HepG2 (cell line): Measurements from ENCODE around the gene NFYC. TPM values are rescaled to one million over a fixed set of nuclear protein-coding genes. Genes with fewer than 3 reads are reported as not detected.

Experiments
- AGO1 ChIP-seq: fragments of 200-400 bp; formaldehyde crosslinking; IDR thresholded peaks from 2 replicates; pipeline ENCODE4 v1.6.1; 2017; ENCODE audit warnings: mild to moderate bottlenecking, low read depth, low read length, moderate library complexity; ENCODE audit not compliant: poor library complexity, severe bottlenecking
- AHR ChIP-seq: IDR thresholded peaks from 2 replicates; pipeline ENCODE4 v1.6.1; 2018; ENCODE audit warnings: missing genetic modification reagents, missing compliant biosample characterization
- ATAD3A ChIP-seq: sonication (generic); formaldehyde crosslinking; IDR thresholded peaks from 2 replicates; pipeline ENCODE4 v1.4.0; 2020; ENCODE audit warnings: missing genetic modification reagents
- FOXC1 ChIP-seq: sonication (generic); formaldehyde crosslinking; IDR thresholded peaks from 2 replicates; pipeline ENCODE4 v1.8.0; 2022; ENCODE audit warnings: mild to moderate bottlenecking, missing genetic modification reagents, borderline replicate concordance
- KDM5B ChIP-seq: sonication (generic); formaldehyde crosslinking; IDR thresholded peaks from 2 replicates; pipeline ENCODE4 v1.4.0; 2020; ENCODE audit warnings: missing genetic modification reagents, mild to moderate bottlenecking, borderline replicate concordance
- KLF6 ChIP-seq: IDR thresholded peaks from 2 replicates; pipeline ENCODE4 v1.8.0; 2016; ENCODE audit warnings: missing biosample characterization, missing genetic modification reagents
- MED8 ChIP-seq: sonication (generic); formaldehyde crosslinking; IDR thresholded peaks from 2 replicates; pipeline ENCODE4 v1.8.1; 2023; ENCODE audit warnings: mild to moderate bottlenecking, missing genetic modification reagents; ENCODE audit not compliant: insufficient replicate concordance
- NCOA2 ChIP-seq: sonication (generic); formaldehyde crosslinking; IDR thresholded peaks from 2 replicates; pipeline ENCODE4 v1.8.0; 2022; ENCODE audit warnings: inconsistent platforms
- ZFYVE20 ChIP-seq: sonication (generic); formaldehyde crosslinking; IDR thresholded peaks from 2 replicates; pipeline ENCODE4 v1.8.0; 2023; ENCODE audit warnings: low read depth, mild to moderate bottlenecking, moderate library complexity, missing genetic modification reagents, borderline replicate concordance
- ZNF550 ChIP-seq: sonication (generic); formaldehyde crosslinking; IDR thresholded peaks from 2 replicates; pipeline ENCODE4 v1.4.0; 2020; ENCODE audit warnings: mild to moderate bottlenecking, missing genetic modification reagents, borderline replicate concordance
- ZNF598 ChIP-seq: sonication (generic); formaldehyde crosslinking; IDR thresholded peaks from 2 replicates; pipeline ENCODE4 v1.5.1; 2020; ENCODE audit warnings: mild to moderate bottlenecking, missing genetic modification reagents, borderline replicate concordance
- ZNF660 ChIP-seq: sonication (generic); formaldehyde crosslinking; IDR thresholded peaks from 2 replicates; pipeline ENCODE4 v1.5.1; 2020; ENCODE audit warnings: mild to moderate bottlenecking, low read depth, missing genetic modification reagents, borderline replicate concordance
- ZNF672 ChIP-seq: sonication (generic); formaldehyde crosslinking; IDR thresholded peaks from 2 replicates; pipeline ENCODE4 v1.8.1; 2022; ENCODE audit warnings: missing genetic modification reagents
- ZNF883 ChIP-seq: sonication (generic); formaldehyde crosslinking; IDR thresholded peaks from 2 replicates; pipeline ENCODE4 v1.5.1; 2020; ENCODE audit warnings: mild to moderate bottlenecking, missing genetic modification reagents; ENCODE audit errors: not compliant biosample characterization
- polyA plus RNA-seq, 8 experiments: library from polyadenylated mRNA; depleted of rRNA in 3 of 8; stranded (reverse) in 7 of 8; unstranded in 1 of 8; fragments of >200 nt; fragmentation: Illumina TruSeq in 4 of 8; extraction: Trizol in 4 of 8; gene quantifications; 2 replicates each; pipeline versions ENCODE4 v1.2.1 to v1.2.3, GENCODE V29; 2011 to 2016; ENCODE audit warnings: low read depth in 4 of 8, missing spikeins in 1 of 8, mixed read lengths in 1 of 8; ENCODE audit not compliant: insufficient read depth in 1 of 8
- total RNA-seq, 5 experiments: library from RNA; depleted of rRNA; stranded (reverse); fragments of >200 nt; fragmentation: Illumina TruSeq; extraction: Trizol; gene quantifications; 2 replicates each; pipeline ENCODE4 v1.2.3, GENCODE V29; 2016; ENCODE audit warnings: low read depth in 1 of 5
- TF ChIP-seq, protein P1 (sequence below): sonication (generic); formaldehyde crosslinking; conservative IDR thresholded peaks from 2 replicates; pipeline ENCODE4 v1.4.0; 2020; ENCODE audit warnings: missing genetic modification reagents
- TF ChIP-seq, protein P2 (sequence below): sonication (generic); formaldehyde crosslinking; IDR thresholded peaks from 2 replicates; pipeline ENCODE4; 2020; ENCODE audit warnings: missing genetic modification reagents, mild to moderate bottlenecking, borderline replicate concordance
- TF ChIP-seq, protein P3 (sequence below): sonication (generic); formaldehyde crosslinking; IDR thresholded peaks from 2 replicates; pipeline ENCODE4 v1.4.0; 2020; ENCODE audit warnings: missing genetic modification reagents, mild to moderate bottlenecking, borderline replicate concordance
- TF ChIP-seq, protein P4 (sequence below): sonication (generic); formaldehyde crosslinking; IDR thresholded peaks from 2 replicates; pipeline ENCODE4 v1.8.1; 2023; ENCODE audit warnings: mild to moderate bottlenecking, missing genetic modification reagents, borderline replicate concordance

The NFYC gene
- total and polyA plus RNA-seq, 2 of the 13 experiments (the other 11 are each of a cell fraction or from before 2014, with no cell fraction given): 33.9 to 73.7 TPM

DNA sequence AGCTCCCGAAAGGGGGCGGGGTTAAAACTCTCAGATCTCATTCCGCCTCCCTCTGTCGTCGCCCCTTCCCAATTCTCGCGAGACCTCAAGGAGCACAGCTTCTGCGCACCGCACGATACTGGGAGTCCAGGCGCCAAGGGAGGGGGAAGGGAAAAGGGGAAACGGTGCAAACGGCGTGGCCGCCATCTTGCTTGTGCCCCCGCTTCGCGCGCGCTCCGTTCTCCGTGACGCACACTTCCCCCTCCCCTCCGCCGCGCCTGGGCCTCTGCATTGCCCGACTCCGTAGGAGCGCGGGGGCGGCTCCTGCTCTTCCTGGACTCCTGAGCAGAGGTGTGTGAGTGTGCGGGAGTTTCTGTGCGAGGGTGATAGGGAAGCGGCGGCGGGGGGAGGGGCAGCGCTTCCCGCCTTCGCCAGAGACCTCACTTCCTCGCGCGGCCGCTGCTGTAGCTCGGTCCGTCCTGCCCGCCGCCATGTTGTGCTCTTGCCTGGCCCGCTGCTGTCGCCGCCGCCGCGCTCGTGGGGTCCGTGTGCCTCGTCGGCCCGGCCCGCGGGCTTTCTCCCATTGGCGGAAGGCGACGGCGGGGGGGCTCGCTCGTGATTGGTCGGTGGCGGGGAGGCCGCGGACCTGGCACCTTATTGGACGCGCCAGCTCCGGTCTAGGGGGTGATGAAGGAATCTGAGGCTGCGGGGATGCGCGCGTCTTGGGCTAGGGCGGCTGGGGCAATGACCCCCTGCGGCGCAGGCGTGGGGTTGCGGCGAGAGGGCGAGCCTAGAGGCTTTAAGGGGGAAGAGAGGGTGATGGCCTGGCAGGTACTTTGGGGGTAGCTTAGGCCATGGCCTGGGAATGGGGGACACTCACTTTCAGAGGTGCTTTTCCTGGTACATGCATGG lies at the start of gene NFYC (continued):
- TF ChIP-seq ZNF660 (CRISPR knock-in tag) (no peak), ZNF672 (CRISPR knock-in tag) (no peak), NCOA2 (CRISPR knock-in tag) (peak; percentile 55; the same call in 1 of the 2 replicates), ZFYVE20 (CRISPR knock-in tag) (0 out of 2 replicates have a peak, but pooled peaks have one; percentile 66), KDM5B (CRISPR knock-in tag) (peak; percentile 96; the same call in 1 of the 2 replicates), AGO1 (no peak), FOXC1 (CRISPR knock-in tag) (peak; percentile 99), ZNF598 (peak; percentile 87; the same call in 1 of the 2 replicates), KLF6 (0 out of 2 replicates have a peak, but pooled peaks have one; percentile 66), ZNF883 (peak; percentile 90), ZNF550 (CRISPR knock-in tag) (no peak), ATAD3A (CRISPR knock-in tag) (no peak), MED8 (peak; percentile 71), AHR (CRISPR knock-in tag) (peak; percentile 76; the same call in 1 of the 2 replicates)
- TF ChIP-seq, protein P1, sequence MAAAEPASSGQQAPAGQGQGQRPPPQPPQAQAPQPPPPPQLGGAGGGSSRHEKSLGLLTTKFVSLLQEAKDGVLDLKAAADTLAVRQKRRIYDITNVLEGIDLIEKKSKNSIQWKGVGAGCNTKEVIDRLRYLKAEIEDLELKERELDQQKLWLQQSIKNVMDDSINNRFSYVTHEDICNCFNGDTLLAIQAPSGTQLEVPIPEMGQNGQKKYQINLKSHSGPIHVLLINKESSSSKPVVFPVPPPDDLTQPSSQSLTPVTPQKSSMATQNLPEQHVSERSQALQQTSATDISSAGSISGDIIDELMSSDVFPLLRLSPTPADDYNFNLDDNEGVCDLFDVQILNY: 0 out of 2 replicates have a peak, but pooled peaks have one; percentile 73
- TF ChIP-seq, protein P2, sequence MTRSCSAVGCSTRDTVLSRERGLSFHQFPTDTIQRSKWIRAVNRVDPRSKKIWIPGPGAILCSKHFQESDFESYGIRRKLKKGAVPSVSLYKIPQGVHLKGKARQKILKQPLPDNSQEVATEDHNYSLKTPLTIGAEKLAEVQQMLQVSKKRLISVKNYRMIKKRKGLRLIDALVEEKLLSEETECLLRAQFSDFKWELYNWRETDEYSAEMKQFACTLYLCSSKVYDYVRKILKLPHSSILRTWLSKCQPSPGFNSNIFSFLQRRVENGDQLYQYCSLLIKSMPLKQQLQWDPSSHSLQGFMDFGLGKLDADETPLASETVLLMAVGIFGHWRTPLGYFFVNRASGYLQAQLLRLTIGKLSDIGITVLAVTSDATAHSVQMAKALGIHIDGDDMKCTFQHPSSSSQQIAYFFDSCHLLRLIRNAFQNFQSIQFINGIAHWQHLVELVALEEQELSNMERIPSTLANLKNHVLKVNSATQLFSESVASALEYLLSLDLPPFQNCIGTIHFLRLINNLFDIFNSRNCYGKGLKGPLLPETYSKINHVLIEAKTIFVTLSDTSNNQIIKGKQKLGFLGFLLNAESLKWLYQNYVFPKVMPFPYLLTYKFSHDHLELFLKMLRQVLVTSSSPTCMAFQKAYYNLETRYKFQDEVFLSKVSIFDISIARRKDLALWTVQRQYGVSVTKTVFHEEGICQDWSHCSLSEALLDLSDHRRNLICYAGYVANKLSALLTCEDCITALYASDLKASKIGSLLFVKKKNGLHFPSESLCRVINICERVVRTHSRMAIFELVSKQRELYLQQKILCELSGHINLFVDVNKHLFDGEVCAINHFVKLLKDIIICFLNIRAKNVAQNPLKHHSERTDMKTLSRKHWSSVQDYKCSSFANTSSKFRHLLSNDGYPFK (CRISPR knock-in tag): peak; percentile 99
- TF ChIP-seq, protein P3, sequence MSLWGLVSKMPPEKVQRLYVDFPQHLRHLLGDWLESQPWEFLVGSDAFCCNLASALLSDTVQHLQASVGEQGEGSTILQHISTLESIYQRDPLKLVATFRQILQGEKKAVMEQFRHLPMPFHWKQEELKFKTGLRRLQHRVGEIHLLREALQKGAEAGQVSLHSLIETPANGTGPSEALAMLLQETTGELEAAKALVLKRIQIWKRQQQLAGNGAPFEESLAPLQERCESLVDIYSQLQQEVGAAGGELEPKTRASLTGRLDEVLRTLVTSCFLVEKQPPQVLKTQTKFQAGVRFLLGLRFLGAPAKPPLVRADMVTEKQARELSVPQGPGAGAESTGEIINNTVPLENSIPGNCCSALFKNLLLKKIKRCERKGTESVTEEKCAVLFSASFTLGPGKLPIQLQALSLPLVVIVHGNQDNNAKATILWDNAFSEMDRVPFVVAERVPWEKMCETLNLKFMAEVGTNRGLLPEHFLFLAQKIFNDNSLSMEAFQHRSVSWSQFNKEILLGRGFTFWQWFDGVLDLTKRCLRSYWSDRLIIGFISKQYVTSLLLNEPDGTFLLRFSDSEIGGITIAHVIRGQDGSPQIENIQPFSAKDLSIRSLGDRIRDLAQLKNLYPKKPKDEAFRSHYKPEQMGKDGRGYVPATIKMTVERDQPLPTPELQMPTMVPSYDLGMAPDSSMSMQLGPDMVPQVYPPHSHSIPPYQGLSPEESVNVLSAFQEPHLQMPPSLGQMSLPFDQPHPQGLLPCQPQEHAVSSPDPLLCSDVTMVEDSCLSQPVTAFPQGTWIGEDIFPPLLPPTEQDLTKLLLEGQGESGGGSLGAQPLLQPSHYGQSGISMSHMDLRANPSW: peak; percentile 38; the same call in 1 of the 2 replicates
- TF ChIP-seq, protein P4, sequence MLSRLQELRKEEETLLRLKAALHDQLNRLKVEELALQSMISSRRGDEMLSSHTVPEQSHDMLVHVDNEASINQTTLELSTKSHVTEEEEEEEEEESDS (CRISPR knock-in tag): no peak; the same call in 1 of the 2 replicates
